OCI-LY7 (cell line): ENCODE results near the gene ATXN1L.
"Not testable (repeated sequence)": the region's sequence is repeated elsewhere in the genome, so short reads cannot be mapped to it uniquely, and the experiment has no call there.

Experiments used
- EZH2phosphoT487 ChIP-seq: fragments of 200-600 bp; sonication (generic); IDR thresholded peaks from 2 replicates; pipeline ENCODE4 v1.6.1; 2018; ENCODE audit warnings: low read depth, borderline replicate concordance, mild to moderate bottlenecking, mixed run types, antibody characterized with exemption, low read length, moderate library complexity, mixed read lengths
- TF ChIP-seq, protein P1 (sequence below): fragments of 200-600 bp; sonication (generic); conservative IDR thresholded peaks from 2 replicates; pipeline ENCODE4 v1.5.1; 2014; ENCODE audit warnings: mild to moderate bottlenecking, antibody characterized with exemption, low read length, moderate library complexity, mixed read lengths

DNA sequence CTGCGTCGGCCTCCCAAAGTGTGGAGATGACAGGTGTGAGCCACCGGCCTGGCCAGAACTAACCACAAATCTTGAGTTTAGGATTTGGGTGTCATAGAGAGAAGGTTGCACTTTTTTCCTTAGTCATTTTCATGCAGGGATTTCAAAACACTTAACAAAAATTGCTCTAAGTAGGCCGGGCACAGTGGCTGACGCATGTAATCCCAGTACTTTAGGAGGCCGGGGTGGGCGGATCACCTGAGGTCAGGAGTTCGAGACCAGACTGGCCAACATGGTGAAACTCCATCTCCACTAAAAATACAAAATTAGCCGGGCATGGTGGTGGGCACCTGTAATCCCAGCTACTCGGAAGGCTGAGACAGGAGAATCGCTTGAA is 35.6 kb upstream of the ATXN1L start:
- TF ChIP-seq, protein P1, sequence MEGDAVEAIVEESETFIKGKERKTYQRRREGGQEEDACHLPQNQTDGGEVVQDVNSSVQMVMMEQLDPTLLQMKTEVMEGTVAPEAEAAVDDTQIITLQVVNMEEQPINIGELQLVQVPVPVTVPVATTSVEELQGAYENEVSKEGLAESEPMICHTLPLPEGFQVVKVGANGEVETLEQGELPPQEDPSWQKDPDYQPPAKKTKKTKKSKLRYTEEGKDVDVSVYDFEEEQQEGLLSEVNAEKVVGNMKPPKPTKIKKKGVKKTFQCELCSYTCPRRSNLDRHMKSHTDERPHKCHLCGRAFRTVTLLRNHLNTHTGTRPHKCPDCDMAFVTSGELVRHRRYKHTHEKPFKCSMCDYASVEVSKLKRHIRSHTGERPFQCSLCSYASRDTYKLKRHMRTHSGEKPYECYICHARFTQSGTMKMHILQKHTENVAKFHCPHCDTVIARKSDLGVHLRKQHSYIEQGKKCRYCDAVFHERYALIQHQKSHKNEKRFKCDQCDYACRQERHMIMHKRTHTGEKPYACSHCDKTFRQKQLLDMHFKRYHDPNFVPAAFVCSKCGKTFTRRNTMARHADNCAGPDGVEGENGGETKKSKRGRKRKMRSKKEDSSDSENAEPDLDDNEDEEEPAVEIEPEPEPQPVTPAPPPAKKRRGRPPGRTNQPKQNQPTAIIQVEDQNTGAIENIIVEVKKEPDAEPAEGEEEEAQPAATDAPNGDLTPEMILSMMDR = not testable (repeated sequence)
- not testable (repeated sequence) for TF ChIP-seq EZH2phosphoT487
